Upper lobe of left lung (tissue), 6 donors: ENCODE results near the gene GRK3. TPM values are rescaled to one million over a fixed set of nuclear protein-coding genes. Genes with fewer than 3 reads are reported as not detected.
"Not testable (repeated sequence)": the region's sequence is repeated elsewhere in the genome, so short reads cannot be mapped to it uniquely, and the experiment has no call there.

Experiments used
- ATAC-seq, 2 donors: fragments of 200-7000 bp; cut with Tn5 transposase; one replicate each; pipeline ENCODE4 v1.9.1; 2022; ENCODE audit warnings: mild to moderate bottlenecking in 2 of 2, moderate library complexity in 2 of 2; ENCODE audit not compliant: low FRiP score in 2 of 2
- DNase-seq, 2 donors: peaks; one replicate each; pipeline ENCODE4 v3.0.0-alpha.2; 2019 to 2020
- H3K27ac ChIP-seq, 4 donors: fragments of 200-600 bp; sonication (generic); one replicate each; pipeline ENCODE4 v1.5.1; 2016 to 2019
- H3K27me3 ChIP-seq, 4 donors: fragments of 200-600 bp; sonication (generic); one replicate each; pipeline ENCODE4 v1.5.1; 2017 to 2019
- H3K36me3 ChIP-seq, 4 donors: fragments of 200-600 bp; sonication (generic); one replicate each; pipeline ENCODE4 v1.5.1; 2016 to 2019
- H3K4me1 ChIP-seq, 4 donors: fragments of 200-600 bp; sonication (generic); one replicate each; pipeline ENCODE4 v1.5.1; 2018 to 2019
- H3K4me3 ChIP-seq, 4 donors: fragments of 200-600 bp; sonication (generic); one replicate each; pipeline ENCODE4 v1.5.1; 2017 to 2019; ENCODE audit warnings: mild to moderate bottlenecking in 2 of 4, moderate library complexity in 1 of 4
- H3K9me3 ChIP-seq, 4 donors: fragments of 200-600 bp; sonication (generic); one replicate each; pipeline ENCODE4 v1.5.1; 2018 to 2019
- EP300 ChIP-seq, 4 donors: sonication (generic); formaldehyde crosslinking; IDR thresholded peaks; one replicate each; pipeline ENCODE4 v1.5.1; 2017; ENCODE audit warnings: antibody characterized with exemption in 4 of 4, control low read depth in 2 of 4
- POLR2A ChIP-seq, 4 donors: fragments of 450-650 bp; IDR thresholded peaks; one replicate each; pipeline ENCODE4 v1.5.1; 2016 to 2017; ENCODE audit warnings: antibody characterized with exemption in 4 of 4, mild to moderate bottlenecking in 2 of 4
- POLR2AphosphoS5 ChIP-seq, 2 donors: sonication (generic); formaldehyde crosslinking; IDR thresholded peaks; one replicate each; pipeline ENCODE4 v1.5.1; 2017; ENCODE audit warnings: antibody characterized with exemption in 2 of 2
- WGBS, 2 donors: methylation state at CpG; one replicate each; pipeline ENCODE4 v1.1.5; 2017 to 2018; 5-methylcytosine and 5-hydroxymethylcytosine counted together
- total RNA-seq, 6 donors: library from RNA; depleted of rRNA in 4 of 6; stranded (reverse); fragments of >200 nt in 4 of 6; gene quantifications; one replicate each; pipeline versions ENCODE4 v1.1.0 to v1.2.1, GENCODE V29; 2016 to 2021
- TF ChIP-seq, protein P1 (sequence below), 6 experiments: fragments of 450-650 bp in 4 of 6; fragments of 200-600 bp in 2 of 6; sonication (generic) in 2 of 6; IDR thresholded peaks; one replicate each; pipeline ENCODE4 v1.5.1; 2016 to 2019; ENCODE audit warnings: antibody characterized with exemption in 6 of 6
- donor health status: DM: no; HTN: no; CAD: no; lungs with moderate emphysema.
- donor health status: DM: no; HTN: yes; CAD: no; lungs with severe emphysema.

The GRK3 gene
- total RNA-seq, 6 donors from 2014 or later: 16.0 to 25.2 (median 21.6) TPM

DNA sequence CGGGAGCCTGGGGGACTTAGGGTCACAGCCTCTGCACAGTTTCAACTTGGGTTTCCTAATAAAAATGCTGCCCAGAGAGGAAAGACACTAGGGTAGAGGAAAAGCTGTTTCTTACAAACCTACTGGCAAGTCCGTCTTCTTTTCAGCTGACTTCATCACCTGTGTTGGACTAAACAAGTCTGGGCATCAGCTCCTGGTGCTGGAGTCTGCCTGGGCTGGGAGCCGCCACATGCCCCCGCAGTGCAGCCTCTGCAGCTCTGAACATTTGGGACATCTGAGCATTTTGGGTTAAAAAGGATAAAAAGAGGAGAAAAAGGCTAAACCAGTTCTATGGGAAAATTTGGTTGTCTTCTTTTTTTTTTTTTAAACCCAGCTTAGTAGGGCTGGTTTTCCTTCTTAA lies 49.1 kb downstream of the GRK3 start:
- DNase-seq: peak in 1 of 2 donors; percentile 43
- not testable (repeated sequence) for ATAC-seq
- 90 to 91% methylated on average over 3 of the region's 4 CpGs for WGBS, 2 donors

DNA sequence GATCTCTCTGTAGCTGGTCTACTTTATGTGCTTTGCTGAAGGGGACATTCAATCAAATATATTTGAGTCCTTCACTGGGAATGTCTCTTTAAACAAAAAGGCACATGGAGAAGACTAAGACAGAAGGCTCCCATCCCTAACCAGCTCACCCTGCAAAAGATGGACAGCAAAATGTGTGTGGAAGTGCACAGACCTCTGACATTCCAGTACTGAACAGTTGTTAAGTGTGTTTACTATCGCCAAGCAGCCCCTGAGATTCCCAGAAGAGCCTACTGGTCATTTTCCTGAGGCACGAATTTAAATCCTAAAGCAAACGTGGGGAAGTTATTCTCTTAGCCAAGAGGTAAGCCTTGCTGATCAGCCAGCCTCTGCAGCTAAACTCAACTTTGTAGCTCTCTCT lies 50.3 kb downstream of the GRK3 start:
- ATAC-seq, H3K27me3 ChIP-seq, H3K27ac ChIP-seq, H3K36me3 ChIP-seq, DNase-seq, H3K9me3 ChIP-seq, H3K4me1 ChIP-seq, H3K4me3 ChIP-seq: not testable (repeated sequence)
- 48 to 71% methylated on average over 3 of the region's 3 CpGs for WGBS, 2 donors

More for the DNA sequence above, 49.1 kb downstream of the GRK3 start:
- H3K4me3 ChIP-seq, H3K9me3 ChIP-seq, H3K36me3 ChIP-seq, H3K4me1 ChIP-seq, H3K27ac ChIP-seq, H3K27me3 ChIP-seq: not testable (repeated sequence)

DNA sequence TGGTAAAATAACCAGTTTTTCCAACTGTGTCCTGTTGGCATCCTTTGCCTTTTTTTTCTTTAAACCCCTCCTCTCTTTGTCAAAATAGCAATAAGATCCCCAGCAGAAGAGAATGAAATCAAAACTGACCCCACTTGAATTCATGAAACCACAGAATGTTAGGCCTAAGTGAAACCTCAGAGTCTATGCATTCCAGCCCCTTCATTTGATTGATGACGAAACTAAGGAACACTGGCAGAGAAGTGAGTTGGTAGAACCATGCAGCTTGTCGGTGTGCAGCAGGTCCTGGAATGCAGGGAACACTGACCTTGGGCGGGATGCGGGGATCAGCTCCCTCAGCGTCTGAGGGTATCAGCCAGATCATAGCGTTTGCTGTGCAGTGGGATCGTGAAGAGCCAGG lies 57.5 kb downstream of the GRK3 start:
- ATAC-seq (no peak), DNase-seq (no peak)
- no peak overlapping the region for H3K27ac ChIP-seq
- TF ChIP-seq, protein P1, sequence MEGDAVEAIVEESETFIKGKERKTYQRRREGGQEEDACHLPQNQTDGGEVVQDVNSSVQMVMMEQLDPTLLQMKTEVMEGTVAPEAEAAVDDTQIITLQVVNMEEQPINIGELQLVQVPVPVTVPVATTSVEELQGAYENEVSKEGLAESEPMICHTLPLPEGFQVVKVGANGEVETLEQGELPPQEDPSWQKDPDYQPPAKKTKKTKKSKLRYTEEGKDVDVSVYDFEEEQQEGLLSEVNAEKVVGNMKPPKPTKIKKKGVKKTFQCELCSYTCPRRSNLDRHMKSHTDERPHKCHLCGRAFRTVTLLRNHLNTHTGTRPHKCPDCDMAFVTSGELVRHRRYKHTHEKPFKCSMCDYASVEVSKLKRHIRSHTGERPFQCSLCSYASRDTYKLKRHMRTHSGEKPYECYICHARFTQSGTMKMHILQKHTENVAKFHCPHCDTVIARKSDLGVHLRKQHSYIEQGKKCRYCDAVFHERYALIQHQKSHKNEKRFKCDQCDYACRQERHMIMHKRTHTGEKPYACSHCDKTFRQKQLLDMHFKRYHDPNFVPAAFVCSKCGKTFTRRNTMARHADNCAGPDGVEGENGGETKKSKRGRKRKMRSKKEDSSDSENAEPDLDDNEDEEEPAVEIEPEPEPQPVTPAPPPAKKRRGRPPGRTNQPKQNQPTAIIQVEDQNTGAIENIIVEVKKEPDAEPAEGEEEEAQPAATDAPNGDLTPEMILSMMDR (IDR thresholded peaks at IDR 0.05): no peak
- TF ChIP-seq EP300 (IDR thresholded peaks at IDR 0.05) (no peak), POLR2A (IDR thresholded peaks at IDR 0.05) (no peak), POLR2AphosphoS5 (IDR thresholded peaks at IDR 0.05) (no peak)
- no peaks in the 10 kb centered on the region for H3K36me3 ChIP-seq
- H3K4me1 ChIP-seq: peaks cover 0 to under 1% (median 0%) of the 10 kb centered on the region in 4 donors
- WGBS, 2 donors: 73 to 83% methylated on average over 7 of the region's 7 CpGs
- H3K4me3 ChIP-seq: no peak overlapping the region
- H3K9me3 ChIP-seq: no peaks in the 10 kb centered on the region
- H3K27me3 ChIP-seq: no peaks in the 10 kb centered on the region

DNA sequence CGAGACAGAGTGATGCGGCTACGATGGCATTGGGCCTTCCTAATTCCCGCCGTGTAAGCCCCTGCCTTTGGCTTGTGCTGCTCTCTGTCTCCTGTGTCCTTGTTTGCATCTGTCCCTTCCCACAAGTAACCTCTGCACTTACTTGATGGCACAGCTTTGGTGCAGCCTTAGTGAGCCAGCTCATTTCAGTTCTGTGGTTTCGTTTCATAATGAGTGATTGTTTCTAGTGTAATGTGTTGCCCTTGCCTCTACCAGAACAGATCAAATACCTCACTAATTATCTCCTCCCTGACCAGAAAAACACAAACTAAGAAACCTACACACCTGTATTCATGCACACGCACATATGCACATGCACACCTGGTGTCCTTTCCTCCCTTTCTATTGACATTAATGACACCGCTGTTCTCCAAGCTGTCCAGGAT lies 58.8 kb downstream of the GRK3 start:
- Histone ChIP-seq H3K27me3 (no peaks in the 10 kb centered on the region), H3K27ac (no peak overlapping the region), H3K36me3 (no peaks in the 10 kb centered on the region), H3K4me3 (no peak overlapping the region), H3K4me1 (peaks cover 0 to 14% (median 10%) of the 10 kb centered on the region in 4 donors), H3K9me3 (no peaks in the 10 kb centered on the region)
- DNase-seq (no peak), ATAC-seq (no peak)
- TF ChIP-seq, protein P1 (IDR thresholded peaks at IDR 0.05): no peak
- no peak for TF ChIP-seq POLR2A (IDR thresholded peaks at IDR 0.05)
- TF ChIP-seq POLR2AphosphoS5 (IDR thresholded peaks at IDR 0.05): no peak
- no peak for TF ChIP-seq EP300 (IDR thresholded peaks at IDR 0.05)
- 84 to 86% methylated on average over 8 of the region's 8 CpGs for WGBS, 2 donors

DNA sequence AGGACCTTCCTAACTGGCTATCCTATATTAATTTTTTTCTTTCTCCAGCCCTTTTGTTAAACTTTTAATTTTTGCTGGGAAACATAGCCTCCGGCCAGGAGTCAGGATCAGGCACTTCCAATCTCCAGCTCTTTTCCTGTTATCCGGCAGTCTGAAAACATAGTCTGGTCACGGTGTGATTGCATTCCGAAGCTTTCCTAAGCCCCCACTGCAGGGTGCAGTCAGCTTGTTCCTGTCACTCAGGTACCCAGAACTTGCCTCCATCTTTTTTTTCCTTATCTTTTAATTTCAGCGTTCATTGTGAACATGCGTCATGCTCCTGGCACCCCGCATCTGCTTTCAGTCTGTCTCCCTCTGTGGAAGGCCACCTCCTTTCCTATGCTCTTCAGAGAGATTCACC lies 59.4 kb downstream of the GRK3 start:
- ATAC-seq (no peak), DNase-seq (no peak)
- 96 to 97% methylated on average over 7 of the region's 7 CpGs for WGBS, 2 donors
- H3K4me3 ChIP-seq: no peak overlapping the region
- H3K9me3 ChIP-seq: no peaks in the 10 kb centered on the region
- H3K36me3 ChIP-seq: no peaks in the 10 kb centered on the region
- H3K4me1 ChIP-seq: peaks cover 4 to 17% (median 12%) of the 10 kb centered on the region in 4 donors
- no peaks in the 10 kb centered on the region for H3K27me3 ChIP-seq
- H3K27ac ChIP-seq: no peak overlapping the region
- TF ChIP-seq EP300 (IDR thresholded peaks at IDR 0.05): no peak
- TF ChIP-seq, protein P1 (IDR thresholded peaks at IDR 0.05): no peak
- no peak for TF ChIP-seq POLR2AphosphoS5 (IDR thresholded peaks at IDR 0.05)
- no peak for TF ChIP-seq POLR2A (IDR thresholded peaks at IDR 0.05)

DNA sequence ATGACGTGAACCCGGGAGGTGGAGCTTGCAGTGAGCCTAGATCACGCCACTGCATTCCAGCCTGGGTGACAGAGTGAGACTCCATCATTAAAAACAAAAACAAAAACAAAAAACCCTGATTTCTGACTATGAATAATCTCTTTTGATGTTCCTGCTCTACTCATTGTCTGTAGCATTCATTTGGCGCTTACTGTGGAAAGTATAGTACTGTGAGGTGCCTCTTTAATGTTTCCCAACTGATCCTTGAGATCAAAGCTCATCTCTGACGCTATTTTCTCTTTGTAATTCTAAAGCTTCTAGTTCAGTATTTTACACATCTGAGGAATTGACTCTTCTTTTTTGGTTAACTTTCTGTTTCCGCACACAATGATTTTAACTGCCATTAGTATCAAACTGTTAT lies 60.0 kb downstream of the GRK3 start:
- 91 to 92% methylated on average over 6 of the region's 6 CpGs for WGBS, 2 donors
- no peak for ATAC-seq
- Histone ChIP-seq H3K27me3 (no peaks in the 10 kb centered on the region), H3K4me3 (no peak overlapping the region), H3K9me3 (no peaks in the 10 kb centered on the region), H3K4me1 (peaks cover 7 to 17% (median 12%) of the 10 kb centered on the region in 4 donors), H3K27ac (no peak overlapping the region), H3K36me3 (no peaks in the 10 kb centered on the region)
- TF ChIP-seq POLR2AphosphoS5 (IDR thresholded peaks at IDR 0.05) (no peak), POLR2A (IDR thresholded peaks at IDR 0.05) (no peak), EP300 (IDR thresholded peaks at IDR 0.05) (no peak)
- TF ChIP-seq, protein P1 (IDR thresholded peaks at IDR 0.05): no peak
- no peak for DNase-seq

DNA sequence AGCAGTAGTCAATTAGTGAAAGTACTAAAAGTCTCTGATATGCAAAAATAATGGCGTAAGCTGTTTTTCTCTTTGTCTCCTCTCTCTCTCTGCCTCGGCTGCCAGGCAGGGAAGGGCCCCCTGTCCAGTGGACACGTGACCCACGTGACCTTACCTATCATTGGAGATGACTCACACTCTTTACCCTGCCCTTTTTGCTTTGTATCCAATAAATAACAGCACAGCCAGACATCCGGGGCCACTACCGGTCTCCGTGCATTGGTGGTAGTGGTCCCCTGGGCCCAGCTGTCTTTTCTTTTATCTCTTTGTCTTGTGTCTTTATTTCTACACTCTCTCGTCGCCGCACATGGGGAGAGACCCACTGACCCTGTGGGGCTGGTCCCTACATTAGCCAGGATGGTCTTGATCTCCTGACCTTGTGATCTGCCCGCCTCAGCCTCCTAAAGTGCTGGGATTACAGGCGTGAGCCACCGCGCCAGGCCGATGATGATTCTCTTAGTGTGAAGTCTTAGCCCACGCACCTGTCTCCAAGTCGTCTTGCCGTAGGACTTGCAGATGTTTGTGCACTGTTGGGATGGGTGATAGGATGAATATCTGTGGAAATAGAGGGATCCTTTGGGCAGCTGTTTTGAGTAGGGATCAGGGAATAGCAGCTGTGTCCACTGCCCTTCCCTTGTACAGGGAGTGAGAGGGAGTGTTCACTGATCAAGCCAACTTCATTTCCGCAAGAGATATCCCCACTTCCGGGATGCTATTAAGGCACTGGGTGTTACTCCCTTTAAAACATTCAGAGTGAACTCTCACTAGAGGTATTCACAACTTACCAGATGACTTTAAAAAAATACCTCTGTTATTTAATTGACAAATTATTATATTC lies 61.5 kb downstream of the GRK3 start:
- not testable (repeated sequence) for DNase-seq, H3K4me3 ChIP-seq, H3K36me3 ChIP-seq, H3K27me3 ChIP-seq, ATAC-seq, H3K27ac ChIP-seq, H3K9me3 ChIP-seq
- 89 to 92% methylated on average over 20 of the region's 20 CpGs for WGBS, 2 donors
- H3K4me1 ChIP-seq: peaks cover 7 to 17% (median 12%) of the 10 kb centered on the region in 4 donors
